ENCODE results near the gene SLC24A2. TPM values are rescaled to one million over a fixed set of nuclear protein-coding genes. Genes with fewer than 3 reads are reported as not detected.
A peak's percentile ranks its signal among the peaks of the same experiment; 100 is the strongest.

Gene SLC24A2
- total RNA-seq, 2 donors from 2014 or later, result 0.13 TPM; not detected in 1

DNA sequence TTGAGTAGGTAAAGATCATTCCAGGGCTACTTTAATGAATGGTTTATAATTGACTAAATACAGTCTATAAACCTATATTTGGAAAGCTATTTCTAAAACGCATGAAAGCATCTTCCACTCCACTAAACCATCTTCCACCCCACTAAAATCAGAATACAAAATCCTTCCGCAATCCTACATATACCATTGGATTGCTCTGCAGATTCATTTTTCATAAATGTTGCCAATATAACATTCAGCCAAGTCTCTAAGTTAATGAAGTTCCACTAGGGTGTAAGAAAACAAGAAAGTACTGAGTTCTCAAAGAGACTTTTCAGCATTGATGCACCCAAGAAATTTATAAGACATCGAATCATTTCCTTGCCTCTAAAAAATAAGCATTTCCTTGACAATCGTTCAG is 4.7 kb downstream of the SLC24A2 start:
- H3K27ac Mint-ChIP-seq, result no peak overlapping the region
- peaks cover 21% of the 10 kb centered on the region for H3K27me3 Mint-ChIP-seq
- no peak overlapping the region for H3K4me3 Mint-ChIP-seq
- no peaks in the 10 kb centered on the region for H3K4me1 Mint-ChIP-seq
- ATAC-seq (replicated peaks), result no peak
- no peaks in the 10 kb centered on the region for H3K9me3 Mint-ChIP-seq
- H3K36me3 Mint-ChIP-seq (ENCODE audit: low read depth), result no peaks in the 10 kb centered on the region

DNA sequence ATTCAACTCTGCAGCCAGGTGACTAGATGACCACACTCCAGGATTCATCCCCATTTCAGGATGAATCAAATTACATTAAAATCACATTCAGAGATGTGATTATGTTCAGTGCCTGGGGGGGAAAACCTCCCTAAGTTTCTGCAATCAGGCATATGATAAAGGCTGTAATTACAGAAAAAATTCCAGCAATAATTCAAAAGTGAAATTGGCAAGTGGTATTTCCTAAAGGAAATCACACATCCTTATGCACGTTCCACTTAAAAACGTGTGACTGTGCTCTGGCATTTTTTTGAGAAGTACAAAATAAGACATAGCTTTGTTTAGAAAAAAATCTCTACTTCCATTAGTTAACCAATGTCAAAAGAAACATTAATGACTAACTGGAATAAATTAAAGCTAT is 5.3 kb downstream of the SLC24A2 start:
- H3K27ac Mint-ChIP-seq, result no peak overlapping the region
- H3K4me3 Mint-ChIP-seq, result no peak overlapping the region
- peaks cover 23% of the 10 kb centered on the region for H3K27me3 Mint-ChIP-seq
- H3K9me3 Mint-ChIP-seq, result no peaks in the 10 kb centered on the region
- H3K4me1 Mint-ChIP-seq, result no peaks in the 10 kb centered on the region
- no peak for ATAC-seq (replicated peaks)
- no peaks in the 10 kb centered on the region for H3K36me3 Mint-ChIP-seq (ENCODE audit: low read depth)

- no peaks in the 10 kb centered on the region for H3K36me3 Mint-ChIP-seq (ENCODE audit: low read depth)
- H3K27ac Mint-ChIP-seq, result no peak overlapping the region
- no peaks in the 10 kb centered on the region for H3K9me3 Mint-ChIP-seq
- no peak overlapping the region for H3K4me3 Mint-ChIP-seq
- peaks cover 16% of the 10 kb centered on the region for H3K27me3 Mint-ChIP-seq
- ATAC-seq (replicated peaks), result no peak
- no peaks in the 10 kb centered on the region for H3K4me1 Mint-ChIP-seq
Measured at GRCh38 chr9:19782005-19782404, 6.8 kb downstream of the SLC24A2 start.

- H3K27ac Mint-ChIP-seq, result no peak overlapping the region
- no peaks in the 10 kb centered on the region for H3K4me1 Mint-ChIP-seq
- H3K4me3 Mint-ChIP-seq, result no peak overlapping the region
- no peaks in the 10 kb centered on the region for H3K9me3 Mint-ChIP-seq
- no peaks in the 10 kb centered on the region for H3K36me3 Mint-ChIP-seq (ENCODE audit: low read depth)
- peaks cover 14% of the 10 kb centered on the region for H3K27me3 Mint-ChIP-seq
- ATAC-seq (replicated peaks), result no peak
Measured at GRCh38 chr9:19781240-19781639, 7.6 kb downstream of the SLC24A2 start.

GRCh38 chr9:19771446-19771845 is 17.4 kb downstream of the SLC24A2 start:
- Mint-ChIP-seq H3K4me3 (no peak overlapping the region), H3K36me3 (ENCODE audit: low read depth) (no peaks in the 10 kb centered on the region), H3K27me3 (peaks cover 10% of the 10 kb centered on the region), H3K4me1 (no peaks in the 10 kb centered on the region), H3K27ac (no peak overlapping the region), H3K9me3 (no peaks in the 10 kb centered on the region)
- ATAC-seq (replicated peaks), result no peak

DNA sequence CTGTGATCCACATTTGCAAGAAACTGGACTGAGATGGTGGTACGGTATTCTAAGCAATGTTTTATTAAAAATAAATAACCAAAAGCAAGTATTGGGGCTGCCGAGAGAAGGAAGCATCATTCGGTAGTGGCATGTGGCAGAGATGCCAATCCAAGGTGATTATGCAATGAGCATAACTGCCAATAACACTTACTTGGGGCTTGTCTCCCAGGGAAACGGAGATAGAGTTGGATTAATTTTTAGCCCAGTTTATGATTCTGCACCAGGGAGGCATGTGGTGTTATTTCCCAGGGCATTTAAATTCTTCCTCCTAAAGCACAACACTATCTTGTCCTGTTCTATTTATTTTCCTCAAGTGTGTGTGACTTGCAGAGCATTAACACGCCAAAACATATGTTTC is 17.9 kb downstream of the SLC24A2 start:
- H3K4me1 Mint-ChIP-seq, result no peaks in the 10 kb centered on the region
- ATAC-seq (replicated peaks), result no peak
- no peak overlapping the region for H3K27ac Mint-ChIP-seq
- H3K4me3 Mint-ChIP-seq, result no peak overlapping the region
- peaks cover 9% of the 10 kb centered on the region for H3K27me3 Mint-ChIP-seq
- H3K9me3 Mint-ChIP-seq, result peaks cover 2% of the 10 kb centered on the region
- no peaks in the 10 kb centered on the region for H3K36me3 Mint-ChIP-seq (ENCODE audit: low read depth)

- Mint-ChIP-seq H3K4me1 (no peaks in the 10 kb centered on the region), H3K4me3 (no peak overlapping the region), H3K27me3 (peaks cover 9% of the 10 kb centered on the region), H3K27ac (no peak overlapping the region), H3K36me3 (ENCODE audit: low read depth) (no peaks in the 10 kb centered on the region), H3K9me3 (peaks cover 7% of the 10 kb centered on the region)
- no peak for ATAC-seq (replicated peaks)
Measured at GRCh38 chr9:19769213-19769612, 19.6 kb downstream of the SLC24A2 start.

DNA sequence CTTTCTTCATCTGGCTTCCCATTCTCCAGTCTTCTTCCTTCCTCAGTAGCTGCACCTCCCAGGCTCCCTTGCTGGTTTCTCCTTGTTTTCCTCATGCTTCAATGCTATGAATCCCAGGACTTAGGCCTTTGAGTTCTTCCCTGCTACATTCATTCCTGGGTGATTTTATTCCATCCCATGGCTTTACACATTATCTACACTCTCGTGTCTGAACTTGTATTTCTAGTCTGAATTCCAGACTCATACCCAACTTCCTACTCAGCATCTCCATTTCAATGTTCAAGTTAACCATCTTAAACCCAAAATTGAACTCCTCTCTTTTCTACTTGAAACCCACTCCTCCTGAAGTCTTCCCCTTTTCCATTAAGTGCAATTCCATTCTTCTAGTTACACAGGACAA is 20.0 kb downstream of the SLC24A2 start:
- ATAC-seq (replicated peaks), result no peak
- Mint-ChIP-seq H3K27me3 (peaks cover 9% of the 10 kb centered on the region), H3K4me3 (no peak overlapping the region), H3K27ac (no peak overlapping the region), H3K4me1 (no peaks in the 10 kb centered on the region), H3K36me3 (ENCODE audit: low read depth) (no peaks in the 10 kb centered on the region), H3K9me3 (peaks cover 7% of the 10 kb centered on the region)

DNA sequence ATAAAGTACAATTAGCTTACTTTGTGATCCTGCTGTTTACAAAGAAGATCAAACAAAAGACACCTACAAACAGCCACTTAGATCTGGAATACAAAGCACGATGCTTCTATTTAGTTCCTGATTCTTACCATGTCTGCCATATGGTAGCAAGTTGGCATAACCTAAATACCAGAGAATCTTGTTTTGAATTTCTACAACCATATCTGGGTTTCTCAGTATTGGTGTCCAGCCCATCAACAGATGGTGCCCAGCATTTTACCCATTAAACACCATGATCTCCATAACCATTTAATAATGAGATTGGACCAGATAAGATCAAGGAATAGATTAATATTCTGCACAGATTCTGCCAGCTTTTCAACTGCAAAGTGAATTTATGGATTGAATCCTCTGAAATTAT is 29.8 kb downstream of the SLC24A2 start:
- H3K9me3 Mint-ChIP-seq, result peaks cover 5% of the 10 kb centered on the region
- H3K27ac Mint-ChIP-seq, result no peak overlapping the region
- no peaks in the 10 kb centered on the region for H3K27me3 Mint-ChIP-seq
- no peaks in the 10 kb centered on the region for H3K4me1 Mint-ChIP-seq
- no peaks in the 10 kb centered on the region for H3K36me3 Mint-ChIP-seq (ENCODE audit: low read depth)
- no peak overlapping the region for H3K4me3 Mint-ChIP-seq
- ATAC-seq (replicated peaks), result no peak

- Mint-ChIP-seq H3K27me3 (no peaks in the 10 kb centered on the region), H3K4me1 (no peaks in the 10 kb centered on the region), H3K27ac (no peak overlapping the region), H3K9me3 (peaks cover 5% of the 10 kb centered on the region), H3K4me3 (no peak overlapping the region), H3K36me3 (ENCODE audit: low read depth) (no peaks in the 10 kb centered on the region)
- no peak for ATAC-seq (replicated peaks)
Measured at GRCh38 chr9:19757745-19758144, 31.1 kb downstream of the SLC24A2 start.

- H3K27ac Mint-ChIP-seq, result no peak overlapping the region
- no peaks in the 10 kb centered on the region for H3K4me1 Mint-ChIP-seq
- peaks cover 5% of the 10 kb centered on the region for H3K9me3 Mint-ChIP-seq
- H3K4me3 Mint-ChIP-seq, result no peak overlapping the region
- H3K36me3 Mint-ChIP-seq (ENCODE audit: low read depth), result no peaks in the 10 kb centered on the region
- no peak for ATAC-seq (replicated peaks)
- no peaks in the 10 kb centered on the region for H3K27me3 Mint-ChIP-seq
Measured at GRCh38 chr9:19754921-19755320, 33.9 kb downstream of the SLC24A2 start.

DNA sequence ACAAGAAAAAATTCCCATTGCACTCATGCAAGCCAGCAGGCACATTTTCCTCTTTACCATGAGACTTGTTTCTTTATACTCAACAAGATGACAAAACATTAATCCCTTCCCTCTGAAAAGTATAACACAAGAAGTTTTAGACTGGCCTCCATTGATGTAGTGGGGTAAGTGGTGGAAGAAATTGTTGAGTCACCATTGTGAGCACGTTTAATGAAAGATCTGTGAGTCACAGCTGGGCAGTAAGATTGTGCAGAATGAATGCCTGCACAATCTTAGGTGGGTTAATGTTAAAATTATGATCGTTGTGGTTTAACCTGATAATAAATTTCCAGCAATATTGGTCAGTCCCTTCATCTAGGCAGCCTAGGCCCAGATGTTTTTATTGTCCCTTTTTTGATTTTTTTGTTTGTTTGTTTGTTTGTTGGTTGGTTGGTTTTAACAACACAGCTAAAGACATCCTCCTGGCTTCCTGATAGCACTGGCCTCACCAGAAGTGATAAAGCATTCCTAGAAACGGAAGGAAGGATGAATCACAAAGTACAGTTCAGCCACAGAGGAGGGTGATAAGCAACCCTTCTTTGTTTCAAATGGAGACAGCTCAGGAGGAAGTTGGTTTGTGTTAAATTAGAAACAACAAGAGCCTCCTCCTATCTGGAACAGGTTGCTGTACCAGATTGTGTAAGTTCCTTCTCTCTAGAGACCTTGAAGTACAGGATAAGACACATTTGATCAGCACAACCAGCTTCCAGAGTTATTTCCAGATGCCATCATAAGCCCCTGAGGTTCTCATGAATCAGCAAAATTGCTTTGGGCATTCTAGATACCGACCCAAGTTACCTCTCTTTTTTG is 40.3 kb downstream of the SLC24A2 start:
- Mint-ChIP-seq H3K9me3 (no peaks in the 10 kb centered on the region), H3K36me3 (ENCODE audit: low read depth) (no peaks in the 10 kb centered on the region), H3K27me3 (no peaks in the 10 kb centered on the region), H3K4me1 (peaks cover 9% of the 10 kb centered on the region), H3K4me3 (peak overlapping the region; percentile 40), H3K27ac (peak overlapping the region; percentile 21)
- peak; percentile 91 for ATAC-seq (replicated peaks)

DNA sequence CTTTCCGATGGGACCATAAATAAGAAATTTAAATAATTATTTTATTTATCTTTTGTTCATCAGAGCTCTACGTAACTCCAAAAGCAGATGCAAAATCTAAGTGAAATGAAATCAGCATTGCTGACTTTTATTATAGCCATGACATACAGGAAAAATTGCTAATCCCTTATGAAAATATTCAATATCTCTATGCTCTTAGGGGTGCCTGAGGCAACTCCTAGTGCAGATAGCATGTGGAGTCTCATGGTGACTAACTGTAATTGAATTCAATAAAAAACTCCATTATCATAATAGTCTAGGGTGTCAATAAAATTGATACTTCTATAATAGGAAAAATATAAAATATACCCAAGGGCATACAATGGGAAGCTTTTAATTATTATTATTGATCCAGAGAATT is 42.6 kb downstream of the SLC24A2 start:
- Mint-ChIP-seq H3K36me3 (ENCODE audit: low read depth) (no peaks in the 10 kb centered on the region), H3K27me3 (no peaks in the 10 kb centered on the region), H3K4me3 (no peak overlapping the region), H3K27ac (no peak overlapping the region), H3K9me3 (no peaks in the 10 kb centered on the region), H3K4me1 (peaks cover 9% of the 10 kb centered on the region)
- ATAC-seq (replicated peaks), result no peak

DNA sequence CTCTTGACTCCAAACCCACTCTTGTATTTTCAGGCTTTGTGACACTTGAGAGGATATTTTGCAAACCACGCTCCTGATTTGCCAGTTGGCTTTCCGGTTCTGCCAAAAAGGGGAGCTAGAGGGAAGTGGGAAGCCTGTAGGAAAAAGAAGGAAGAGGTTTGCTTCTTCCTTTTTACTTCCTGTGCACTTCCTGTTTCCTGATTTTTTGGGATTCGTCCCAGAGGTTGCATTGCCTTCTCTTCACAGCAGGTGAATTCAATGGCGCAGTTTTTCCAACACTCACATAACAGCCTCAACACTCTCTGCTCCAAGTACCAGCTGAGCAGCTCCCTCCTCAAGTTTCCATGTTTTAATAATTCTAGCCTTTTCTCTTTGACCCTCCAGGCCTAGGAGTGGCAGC is 47.7 kb downstream of the SLC24A2 start:
- H3K9me3 Mint-ChIP-seq, result no peaks in the 10 kb centered on the region
- ATAC-seq (replicated peaks), result no peak
- H3K27me3 Mint-ChIP-seq, result peaks cover 3% of the 10 kb centered on the region
- H3K4me3 Mint-ChIP-seq, result no peak overlapping the region
- H3K4me1 Mint-ChIP-seq, result no peaks in the 10 kb centered on the region
- H3K36me3 Mint-ChIP-seq (ENCODE audit: low read depth), result no peaks in the 10 kb centered on the region
- H3K27ac Mint-ChIP-seq, result no peak overlapping the region
